ENCODE results near the gene TMEM132D. TPM values are rescaled to one million over a fixed set of nuclear protein-coding genes. Genes with fewer than 3 reads are reported as not detected.

TMEM132D gene
- total RNA-seq, 1 experiment from 2014 or later: not detected

DNA sequence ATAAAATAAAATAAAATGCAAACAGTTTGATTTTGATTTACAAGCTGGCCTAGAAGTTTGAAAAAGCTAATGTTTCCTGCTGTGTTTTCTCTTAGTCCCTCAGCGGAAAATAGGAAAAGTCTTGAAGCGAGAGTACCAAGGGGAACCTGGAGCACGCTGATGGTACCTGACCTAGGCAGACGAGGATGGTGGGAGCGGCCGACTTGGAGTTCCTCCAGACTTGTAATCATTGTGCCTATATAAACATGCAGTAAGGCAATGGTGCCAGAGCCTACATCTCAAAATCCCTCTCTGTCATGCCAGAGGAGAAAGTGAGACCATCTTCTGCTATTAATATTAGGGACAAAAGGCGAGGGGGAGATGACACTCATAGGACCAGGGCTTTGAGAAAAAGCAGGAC lies 371.7 kb downstream of the TMEM132D start:
- intact Hi-C loops (cut with micrococcal nuclease; ENCODE audit: unreplicated experiment) (no loop called here), in situ Hi-C loops (cut with HindIII; ENCODE audit: low pct_unique_long_range_greater_than_20kb, low sequenced_read_pairs) (no loop called here)
- ATAC-seq: no peak
- POLR2A ChIA-PET: no interaction called here
- Histone ChIP-seq H3K4me3 (ENCODE audit: low read depth in 2 of 2, low read length in 2 of 2) (no peak overlapping the region), H3K36me3 (ENCODE audit: control insufficient read depth, insufficient read depth, low read length) (no peaks in the 10 kb centered on the region), H3K27ac (ENCODE audit: low read length) (no peak overlapping the region), H3K27me3 (ENCODE audit: control insufficient read depth, insufficient read depth, low read length) (no peaks in the 10 kb centered on the region), H3K9me3 (ENCODE audit: control insufficient read depth, insufficient read depth, low read depth, low read length) (no peaks in the 10 kb centered on the region), H3K4me1 (ENCODE audit: control insufficient read depth, insufficient read depth, low read length) (no peaks in the 10 kb centered on the region)
- no peak for DNase-seq (ENCODE audit: low read depth, low spot score)
- CTCF ChIA-PET: no interaction called here
- BruUV-seq (replicated peaks): no TSS peak
- TF ChIP-seq POLR2AphosphoS5 (IDR thresholded peaks at IDR 0.05; ENCODE audit: low read depth, low read length): no peak
- no peak for TF ChIP-seq TCF7L2 (IDR thresholded peaks at IDR 0.05; ENCODE audit: low read depth, low read length)
- TF ChIP-seq SIN3A (IDR thresholded peaks at IDR 0.05; ENCODE audit: borderline replicate concordance, insufficient read depth, low read depth, low read length): no peak
- TF ChIP-seq, protein P1, sequence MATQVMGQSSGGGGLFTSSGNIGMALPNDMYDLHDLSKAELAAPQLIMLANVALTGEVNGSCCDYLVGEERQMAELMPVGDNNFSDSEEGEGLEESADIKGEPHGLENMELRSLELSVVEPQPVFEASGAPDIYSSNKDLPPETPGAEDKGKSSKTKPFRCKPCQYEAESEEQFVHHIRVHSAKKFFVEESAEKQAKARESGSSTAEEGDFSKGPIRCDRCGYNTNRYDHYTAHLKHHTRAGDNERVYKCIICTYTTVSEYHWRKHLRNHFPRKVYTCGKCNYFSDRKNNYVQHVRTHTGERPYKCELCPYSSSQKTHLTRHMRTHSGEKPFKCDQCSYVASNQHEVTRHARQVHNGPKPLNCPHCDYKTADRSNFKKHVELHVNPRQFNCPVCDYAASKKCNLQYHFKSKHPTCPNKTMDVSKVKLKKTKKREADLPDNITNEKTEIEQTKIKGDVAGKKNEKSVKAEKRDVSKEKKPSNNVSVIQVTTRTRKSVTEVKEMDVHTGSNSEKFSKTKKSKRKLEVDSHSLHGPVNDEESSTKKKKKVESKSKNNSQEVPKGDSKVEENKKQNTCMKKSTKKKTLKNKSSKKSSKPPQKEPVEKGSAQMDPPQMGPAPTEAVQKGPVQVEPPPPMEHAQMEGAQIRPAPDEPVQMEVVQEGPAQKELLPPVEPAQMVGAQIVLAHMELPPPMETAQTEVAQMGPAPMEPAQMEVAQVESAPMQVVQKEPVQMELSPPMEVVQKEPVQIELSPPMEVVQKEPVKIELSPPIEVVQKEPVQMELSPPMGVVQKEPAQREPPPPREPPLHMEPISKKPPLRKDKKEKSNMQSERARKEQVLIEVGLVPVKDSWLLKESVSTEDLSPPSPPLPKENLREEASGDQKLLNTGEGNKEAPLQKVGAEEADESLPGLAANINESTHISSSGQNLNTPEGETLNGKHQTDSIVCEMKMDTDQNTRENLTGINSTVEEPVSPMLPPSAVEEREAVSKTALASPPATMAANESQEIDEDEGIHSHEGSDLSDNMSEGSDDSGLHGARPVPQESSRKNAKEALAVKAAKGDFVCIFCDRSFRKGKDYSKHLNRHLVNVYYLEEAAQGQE (IDR thresholded peaks at IDR 0.05; ENCODE audit: insufficient read depth in 1 of 2, low read depth in 2 of 2, low read length in 1 of 2): no peak
- TF ChIP-seq, protein P2, sequence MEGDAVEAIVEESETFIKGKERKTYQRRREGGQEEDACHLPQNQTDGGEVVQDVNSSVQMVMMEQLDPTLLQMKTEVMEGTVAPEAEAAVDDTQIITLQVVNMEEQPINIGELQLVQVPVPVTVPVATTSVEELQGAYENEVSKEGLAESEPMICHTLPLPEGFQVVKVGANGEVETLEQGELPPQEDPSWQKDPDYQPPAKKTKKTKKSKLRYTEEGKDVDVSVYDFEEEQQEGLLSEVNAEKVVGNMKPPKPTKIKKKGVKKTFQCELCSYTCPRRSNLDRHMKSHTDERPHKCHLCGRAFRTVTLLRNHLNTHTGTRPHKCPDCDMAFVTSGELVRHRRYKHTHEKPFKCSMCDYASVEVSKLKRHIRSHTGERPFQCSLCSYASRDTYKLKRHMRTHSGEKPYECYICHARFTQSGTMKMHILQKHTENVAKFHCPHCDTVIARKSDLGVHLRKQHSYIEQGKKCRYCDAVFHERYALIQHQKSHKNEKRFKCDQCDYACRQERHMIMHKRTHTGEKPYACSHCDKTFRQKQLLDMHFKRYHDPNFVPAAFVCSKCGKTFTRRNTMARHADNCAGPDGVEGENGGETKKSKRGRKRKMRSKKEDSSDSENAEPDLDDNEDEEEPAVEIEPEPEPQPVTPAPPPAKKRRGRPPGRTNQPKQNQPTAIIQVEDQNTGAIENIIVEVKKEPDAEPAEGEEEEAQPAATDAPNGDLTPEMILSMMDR (IDR thresholded peaks at IDR 0.05): no peak

DNA sequence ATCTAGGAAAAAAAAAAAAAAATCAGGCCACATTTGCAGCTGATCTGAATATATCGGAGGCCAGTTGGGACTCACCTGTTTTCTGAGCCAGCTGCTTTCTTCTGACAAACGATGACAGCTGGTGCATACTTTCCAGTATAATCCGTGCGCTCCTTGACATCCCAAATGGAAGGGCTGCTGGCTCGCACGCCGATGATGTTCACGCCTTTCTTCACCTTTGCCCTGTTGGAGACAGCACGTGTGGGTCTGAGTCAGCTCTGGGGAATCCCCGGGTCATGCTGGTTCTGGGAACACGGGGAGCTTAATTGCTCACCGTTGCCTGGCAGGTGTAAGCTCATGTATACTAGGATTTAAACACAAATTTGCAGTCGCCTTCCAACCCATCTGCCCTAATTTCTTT lies 372.8 kb downstream of the TMEM132D start:
- H3K4me1 ChIP-seq (ENCODE audit: control insufficient read depth, insufficient read depth, low read length): no peaks in the 10 kb centered on the region
- no peaks in the 10 kb centered on the region for H3K9me3 ChIP-seq (ENCODE audit: control insufficient read depth, insufficient read depth, low read depth, low read length)
- no peak for ATAC-seq
- no peak for DNase-seq (ENCODE audit: low read depth, low spot score)
- H3K36me3 ChIP-seq (ENCODE audit: control insufficient read depth, insufficient read depth, low read length): no peaks in the 10 kb centered on the region
- TF ChIP-seq POLR2AphosphoS5 (IDR thresholded peaks at IDR 0.05; ENCODE audit: low read depth, low read length): no peak
- TF ChIP-seq, protein P1 (IDR thresholded peaks at IDR 0.05; ENCODE audit: insufficient read depth in 1 of 2, low read depth in 2 of 2, low read length in 1 of 2): no peak
- TF ChIP-seq TCF7L2 (IDR thresholded peaks at IDR 0.05; ENCODE audit: low read depth, low read length): no peak
- TF ChIP-seq, protein P2 (IDR thresholded peaks at IDR 0.05): no peak
- no peak for TF ChIP-seq SIN3A (IDR thresholded peaks at IDR 0.05; ENCODE audit: borderline replicate concordance, insufficient read depth, low read depth, low read length)
- no TSS peak for BruUV-seq (replicated peaks)
- no peak overlapping the region for H3K4me3 ChIP-seq (ENCODE audit: low read depth in 2 of 2, low read length in 2 of 2)
- H3K27ac ChIP-seq (ENCODE audit: low read length): no peak overlapping the region
- CTCF ChIA-PET: no interaction called here
- in situ Hi-C loops (cut with HindIII; ENCODE audit: low pct_unique_long_range_greater_than_20kb, low sequenced_read_pairs) (no loop called here), intact Hi-C loops (cut with micrococcal nuclease; ENCODE audit: unreplicated experiment) (no loop called here)
- POLR2A ChIA-PET: no interaction called here
- no peaks in the 10 kb centered on the region for H3K27me3 ChIP-seq (ENCODE audit: control insufficient read depth, insufficient read depth, low read length)
